Gastrocnemius medialis (tissue), 4 donors: ENCODE results near the gene SP2.

Experiments
- POLR2A ChIP-seq, 2 donors: fragments of 450-650 bp; IDR thresholded peaks; one replicate each; pipeline ENCODE4 v1.6.1; 2017; ENCODE audit warnings: antibody characterized with exemption in 2 of 2, mild to moderate bottlenecking in 2 of 2, moderate library complexity in 2 of 2
- TF ChIP-seq, protein P1 (sequence below), 5 experiments: fragments of 450-650 bp in 3 of 5; fragments of 200-600 bp in 2 of 5; sonication (generic) in 2 of 5; IDR thresholded peaks in 4 of 5; conservative IDR thresholded peaks in 1 of 5; 1 replicate in 4 of 5; 2 replicates in 1 of 5; pipeline ENCODE4 v1.5.1; 2016 to 2019; ENCODE audit warnings: antibody characterized with exemption in 5 of 5, mild to moderate bottlenecking in 3 of 5, moderate library complexity in 3 of 5

DNA sequence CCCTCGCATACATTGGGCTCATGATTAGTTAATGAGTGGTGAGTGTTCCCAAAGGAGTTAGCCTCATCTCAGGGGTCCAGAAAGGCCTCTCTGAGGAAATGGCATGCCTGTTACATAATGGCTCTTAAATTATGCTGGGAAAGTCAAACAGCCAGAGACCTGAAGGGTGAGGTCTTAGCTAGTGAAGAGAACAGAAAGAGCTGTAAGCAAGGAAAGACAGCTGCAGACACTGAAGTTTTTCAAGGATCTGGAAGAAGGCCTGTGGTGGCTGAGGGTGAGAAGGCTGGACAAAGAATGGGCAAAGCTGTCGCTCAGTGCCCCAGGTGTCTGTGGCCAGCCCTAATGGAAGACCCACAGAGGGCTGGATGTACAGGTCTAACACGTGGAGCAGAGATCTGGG lies 10.4 kb downstream of the SP2 start:
- TF ChIP-seq, protein P1, sequence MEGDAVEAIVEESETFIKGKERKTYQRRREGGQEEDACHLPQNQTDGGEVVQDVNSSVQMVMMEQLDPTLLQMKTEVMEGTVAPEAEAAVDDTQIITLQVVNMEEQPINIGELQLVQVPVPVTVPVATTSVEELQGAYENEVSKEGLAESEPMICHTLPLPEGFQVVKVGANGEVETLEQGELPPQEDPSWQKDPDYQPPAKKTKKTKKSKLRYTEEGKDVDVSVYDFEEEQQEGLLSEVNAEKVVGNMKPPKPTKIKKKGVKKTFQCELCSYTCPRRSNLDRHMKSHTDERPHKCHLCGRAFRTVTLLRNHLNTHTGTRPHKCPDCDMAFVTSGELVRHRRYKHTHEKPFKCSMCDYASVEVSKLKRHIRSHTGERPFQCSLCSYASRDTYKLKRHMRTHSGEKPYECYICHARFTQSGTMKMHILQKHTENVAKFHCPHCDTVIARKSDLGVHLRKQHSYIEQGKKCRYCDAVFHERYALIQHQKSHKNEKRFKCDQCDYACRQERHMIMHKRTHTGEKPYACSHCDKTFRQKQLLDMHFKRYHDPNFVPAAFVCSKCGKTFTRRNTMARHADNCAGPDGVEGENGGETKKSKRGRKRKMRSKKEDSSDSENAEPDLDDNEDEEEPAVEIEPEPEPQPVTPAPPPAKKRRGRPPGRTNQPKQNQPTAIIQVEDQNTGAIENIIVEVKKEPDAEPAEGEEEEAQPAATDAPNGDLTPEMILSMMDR (IDR thresholded peaks at IDR 0.05 in 4 of 5, conservative IDR thresholded peaks at IDR 0.05 in 1 of 5): no peak
- TF ChIP-seq POLR2A (IDR thresholded peaks at IDR 0.05): no peak
